NCI-H2227 (cell line): ENCODE results near the gene RNLS.

Source experiments
- DNase-seq: peaks from one replicate; lab custom pipeline; 2025; ENCODE audit not compliant: unreplicated experiment; lab: John Stamatoyannopoulos, UW

RNLS gene

GRCh38 chr10:88482220-88482619, 100.9 kb downstream of the RNLS start:
- no peak for DNase-seq

GRCh38 chr10:88478256-88478655, 104.9 kb downstream of the RNLS start:
- no peak for DNase-seq

GRCh38 chr10:88477343-88478085, 105.6 kb downstream of the RNLS start:
- no peak for DNase-seq

- no peak for DNase-seq
These were observed 108.0 kb downstream of the RNLS start for GRCh38 chr10:88474884-88475844.

GRCh38 chr10:88473989-88474883, 108.9 kb downstream of the RNLS start:
- DNase-seq, result peak; percentile 11

- no peak for DNase-seq
These were observed 110.6 kb downstream of the RNLS start for GRCh38 chr10:88472540-88472939.

GRCh38 chr10:88471899-88472298, 111.2 kb downstream of the RNLS start:
- no peak for DNase-seq

GRCh38 chr10:88467835-88468485, 115.2 kb downstream of the RNLS start:
- DNase-seq, result no peak

- no peak for DNase-seq
These were observed 116.3 kb downstream of the RNLS start for GRCh38 chr10:88466786-88467185.

GRCh38 chr10:88465765-88466164, 117.4 kb downstream of the RNLS start:
- no peak for DNase-seq

GRCh38 chr10:88463811-88464210, 119.3 kb downstream of the RNLS start:
- no peak for DNase-seq

GRCh38 chr10:88461426-88461825, 121.7 kb downstream of the RNLS start:
- DNase-seq, result no peak

GRCh38 chr10:88459530-88459929, 123.6 kb downstream of the RNLS start:
- DNase-seq, result no peak

GRCh38 chr10:88458209-88458608, 124.9 kb downstream of the RNLS start:
- no peak for DNase-seq

- no peak for DNase-seq
These were observed 125.5 kb downstream of the RNLS start for GRCh38 chr10:88457660-88458059.

- no peak for DNase-seq
These were observed 126.4 kb downstream of the RNLS start for GRCh38 chr10:88456730-88457129.

GRCh38 chr10:88455831-88456230, 127.3 kb downstream of the RNLS start:
- no peak for DNase-seq

GRCh38 chr10:88450201-88450600, 132.9 kb downstream of the RNLS start:
- no peak for DNase-seq

GRCh38 chr10:88442716-88443115, 140.4 kb downstream of the RNLS start:
- no peak for DNase-seq

GRCh38 chr10:88440541-88440940, 142.6 kb downstream of the RNLS start:
- DNase-seq, result no peak

GRCh38 chr10:88439932-88440331, 143.2 kb downstream of the RNLS start:
- DNase-seq, result no peak
